ENCODE data around the gene CDC73. TPM values are rescaled to one million over a fixed set of nuclear protein-coding genes. Genes with fewer than 3 reads are reported as not detected.

CDC73 gene
- total RNA-seq, 1 experiment from 2014 or later, result 78.2 TPM

DNA sequence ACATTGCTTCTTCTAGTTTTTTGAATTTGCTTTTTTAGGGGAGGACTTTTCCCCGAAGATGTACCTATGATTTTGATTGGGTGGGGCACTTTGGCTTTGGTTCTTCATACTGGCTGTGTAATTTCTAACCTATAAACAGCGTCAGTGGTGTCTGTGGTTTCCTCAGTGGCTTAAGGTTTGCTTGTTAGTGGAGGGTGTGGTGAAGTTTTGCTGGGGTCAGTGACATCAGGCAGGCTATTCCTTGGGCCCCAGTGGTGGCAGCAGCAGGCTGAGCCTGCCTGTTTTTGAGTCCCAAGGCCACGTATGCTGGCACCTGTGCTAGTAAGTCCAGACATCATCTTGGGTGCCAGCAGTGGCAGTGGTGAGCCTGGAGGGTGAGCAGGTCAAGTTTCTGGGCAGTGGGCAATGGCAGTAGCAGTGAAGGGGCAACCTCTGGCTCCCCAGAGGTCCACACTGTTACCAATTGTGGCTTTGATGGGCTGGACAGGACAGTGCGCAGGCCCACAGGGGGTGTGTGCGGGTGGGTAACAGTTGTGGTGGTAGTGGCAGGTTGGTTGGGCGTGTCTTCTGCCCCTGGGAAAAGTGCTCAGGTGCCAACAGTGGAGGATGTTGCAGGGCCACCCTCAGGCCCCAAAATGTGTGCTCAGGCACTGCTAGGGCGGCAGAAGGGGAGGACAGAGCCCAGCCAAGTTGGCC lies 119.4 kb downstream of the CDC73 start:
- POLR2A ChIA-PET, result no interaction called here
- H3K27me3 ChIP-seq (ENCODE audit: control insufficient read depth, insufficient read depth, low read length), result no peaks in the 10 kb centered on the region
- H3K4me3 ChIP-seq (ENCODE audit: low read depth in 2 of 2, low read length in 2 of 2), result no peak overlapping the region
- H3K36me3 ChIP-seq (ENCODE audit: control insufficient read depth, insufficient read depth, low read length), result peaks cover under 1% of the 10 kb centered on the region; the same call in 1 of the 2 replicates
- DNase-seq (ENCODE audit: low read depth, low spot score), result no peak
- in situ Hi-C loops (cut with HindIII; ENCODE audit: low pct_unique_long_range_greater_than_20kb, low sequenced_read_pairs) (no loop called here), intact Hi-C loops (cut with micrococcal nuclease; ENCODE audit: unreplicated experiment) (no loop called here)
- no peaks in the 10 kb centered on the region for H3K9me3 ChIP-seq (ENCODE audit: control insufficient read depth, insufficient read depth, low read depth, low read length)
- no peak overlapping the region for H3K27ac ChIP-seq (ENCODE audit: low read length)
- ATAC-seq, result no peak; the same call in 1 of the 2 replicates
- CTCF ChIA-PET, result no interaction called here
- no peaks in the 10 kb centered on the region for H3K4me1 ChIP-seq (ENCODE audit: control insufficient read depth, insufficient read depth, low read length)
- BruUV-seq (replicated peaks), result no TSS peak
- no peak for TF ChIP-seq TCF7L2 (IDR thresholded peaks at IDR 0.05; ENCODE audit: low read depth, low read length)
- no peak for TF ChIP-seq REST (IDR thresholded peaks at IDR 0.05; ENCODE audit: insufficient read depth in 1 of 2, low read depth in 2 of 2, low read length in 1 of 2)
- TF ChIP-seq, protein P1, sequence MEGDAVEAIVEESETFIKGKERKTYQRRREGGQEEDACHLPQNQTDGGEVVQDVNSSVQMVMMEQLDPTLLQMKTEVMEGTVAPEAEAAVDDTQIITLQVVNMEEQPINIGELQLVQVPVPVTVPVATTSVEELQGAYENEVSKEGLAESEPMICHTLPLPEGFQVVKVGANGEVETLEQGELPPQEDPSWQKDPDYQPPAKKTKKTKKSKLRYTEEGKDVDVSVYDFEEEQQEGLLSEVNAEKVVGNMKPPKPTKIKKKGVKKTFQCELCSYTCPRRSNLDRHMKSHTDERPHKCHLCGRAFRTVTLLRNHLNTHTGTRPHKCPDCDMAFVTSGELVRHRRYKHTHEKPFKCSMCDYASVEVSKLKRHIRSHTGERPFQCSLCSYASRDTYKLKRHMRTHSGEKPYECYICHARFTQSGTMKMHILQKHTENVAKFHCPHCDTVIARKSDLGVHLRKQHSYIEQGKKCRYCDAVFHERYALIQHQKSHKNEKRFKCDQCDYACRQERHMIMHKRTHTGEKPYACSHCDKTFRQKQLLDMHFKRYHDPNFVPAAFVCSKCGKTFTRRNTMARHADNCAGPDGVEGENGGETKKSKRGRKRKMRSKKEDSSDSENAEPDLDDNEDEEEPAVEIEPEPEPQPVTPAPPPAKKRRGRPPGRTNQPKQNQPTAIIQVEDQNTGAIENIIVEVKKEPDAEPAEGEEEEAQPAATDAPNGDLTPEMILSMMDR (IDR thresholded peaks at IDR 0.05), result no peak
- TF ChIP-seq SIN3A (IDR thresholded peaks at IDR 0.05; ENCODE audit: borderline replicate concordance, insufficient read depth, low read depth, low read length), result no peak
- no peak for TF ChIP-seq POLR2AphosphoS5 (IDR thresholded peaks at IDR 0.05; ENCODE audit: low read depth, low read length)

- Histone ChIP-seq H3K4me3 (ENCODE audit: low read depth in 2 of 2, low read length in 2 of 2) (no peak overlapping the region), H3K27ac (ENCODE audit: low read length) (no peak overlapping the region), H3K9me3 (ENCODE audit: control insufficient read depth, insufficient read depth, low read depth, low read length) (no peaks in the 10 kb centered on the region), H3K4me1 (ENCODE audit: control insufficient read depth, insufficient read depth, low read length) (no peaks in the 10 kb centered on the region), H3K36me3 (ENCODE audit: control insufficient read depth, insufficient read depth, low read length) (peaks cover 2% of the 10 kb centered on the region; the same call in 1 of the 2 replicates), H3K27me3 (ENCODE audit: control insufficient read depth, insufficient read depth, low read length) (no peaks in the 10 kb centered on the region)
- in situ Hi-C loops (cut with HindIII; ENCODE audit: low pct_unique_long_range_greater_than_20kb, low sequenced_read_pairs), result no loop called here
- CTCF ChIA-PET, result no interaction called here
- POLR2A ChIA-PET, result no interaction called here
- BruUV-seq (replicated peaks), result no TSS peak
- no peak for TF ChIP-seq REST (IDR thresholded peaks at IDR 0.05; ENCODE audit: insufficient read depth in 1 of 2, low read depth in 2 of 2, low read length in 1 of 2)
- TF ChIP-seq, protein P1 (IDR thresholded peaks at IDR 0.05), result no peak
- ATAC-seq, result no peak
- intact Hi-C loops (cut with micrococcal nuclease; ENCODE audit: unreplicated experiment), result no loop called here
- DNase-seq (ENCODE audit: low read depth, low spot score), result no peak
Observed at GRCh38 chr1:193242000-193242399, 120.2 kb downstream of the CDC73 start.
